Fibroblast of upper back skin (primary cell): ENCODE results near the gene TMEM234.

ENCODE experiments used
- DNase-seq: peaks from one replicate; pipeline ENCODE4 v3.0.0-alpha.2; 2013

TMEM234 gene

DNA sequence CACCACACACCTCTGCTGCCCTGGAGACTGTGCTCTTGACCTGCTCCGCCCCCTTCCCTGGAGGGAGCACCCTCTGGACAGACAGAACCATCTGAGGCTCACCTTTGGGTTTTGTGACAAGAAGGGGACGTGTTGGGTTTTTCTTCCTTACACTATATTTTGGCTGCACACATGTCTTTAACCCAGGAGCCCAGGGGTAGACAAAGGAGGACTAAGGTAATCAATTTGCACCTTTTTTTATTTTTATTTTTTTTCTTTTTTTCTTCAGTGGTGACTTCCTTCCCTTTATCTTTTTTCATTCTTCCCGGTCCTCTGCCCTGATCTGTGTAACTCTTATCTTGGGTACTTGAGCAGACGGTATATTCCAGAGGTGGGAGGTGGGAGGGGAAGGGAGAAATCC is 51.2 kb downstream of the TMEM234 start:
- DNase-seq, result no peak
